K562 (cell line): ENCODE results near the gene LAMA2.

ENCODE experiments used
- BCL6 ChIP-seq: fragments of 250-450 bp; sonication (Bioruptor Pico); IDR thresholded peaks from 2 replicates; pipeline ENCODE4 v1.4.0; 2020
- L3MBTL2 ChIP-seq: fragments of 450-650 bp; IDR thresholded peaks from 2 replicates; pipeline ENCODE4 v1.6.1; 2016; ENCODE audit warnings: mild to moderate bottlenecking, moderate library complexity
- MXI1 ChIP-seq: IDR thresholded peaks from 2 replicates; pipeline ENCODE4 v1.6.1; 2011; ENCODE audit warnings: low read depth, mild to moderate bottlenecking, improper control_type of control experiment, low read length
- TF ChIP-seq, protein P1 (sequence below): fragments of 250-450 bp; sonication (Bioruptor Pico); IDR thresholded peaks from 2 replicates; pipeline ENCODE4 v1.4.0; 2020; ENCODE audit warnings: borderline replicate concordance
- TF ChIP-seq, protein P2 (sequence below): sonication (generic); formaldehyde crosslinking; IDR thresholded peaks from 2 replicates; pipeline ENCODE4 v1.8.1; 2023; ENCODE audit warnings: mild to moderate bottlenecking, missing genetic modification reagents

DNA sequence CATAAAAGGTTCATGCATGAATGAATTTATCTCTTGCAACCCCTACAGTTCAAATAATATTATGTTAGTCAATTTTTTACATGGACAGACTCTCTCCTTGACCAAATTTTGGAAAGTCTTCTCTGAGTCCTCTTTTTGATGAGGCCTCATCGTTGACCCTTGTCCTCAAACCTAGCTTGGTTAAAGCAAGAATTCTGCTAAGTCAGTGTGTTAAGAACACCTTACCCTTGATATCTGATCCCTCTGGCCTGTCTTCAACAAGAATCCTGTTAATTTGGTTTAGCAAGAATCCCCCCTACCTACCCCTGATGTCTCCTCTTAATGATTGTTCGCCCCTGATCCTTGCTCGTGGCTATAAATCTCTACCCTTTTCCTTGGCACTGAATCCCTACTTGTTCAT lies 301.4 kb downstream of the LAMA2 start:
- TF ChIP-seq BCL6 = no peak
- no peak for TF ChIP-seq L3MBTL2
- TF ChIP-seq, protein P1, sequence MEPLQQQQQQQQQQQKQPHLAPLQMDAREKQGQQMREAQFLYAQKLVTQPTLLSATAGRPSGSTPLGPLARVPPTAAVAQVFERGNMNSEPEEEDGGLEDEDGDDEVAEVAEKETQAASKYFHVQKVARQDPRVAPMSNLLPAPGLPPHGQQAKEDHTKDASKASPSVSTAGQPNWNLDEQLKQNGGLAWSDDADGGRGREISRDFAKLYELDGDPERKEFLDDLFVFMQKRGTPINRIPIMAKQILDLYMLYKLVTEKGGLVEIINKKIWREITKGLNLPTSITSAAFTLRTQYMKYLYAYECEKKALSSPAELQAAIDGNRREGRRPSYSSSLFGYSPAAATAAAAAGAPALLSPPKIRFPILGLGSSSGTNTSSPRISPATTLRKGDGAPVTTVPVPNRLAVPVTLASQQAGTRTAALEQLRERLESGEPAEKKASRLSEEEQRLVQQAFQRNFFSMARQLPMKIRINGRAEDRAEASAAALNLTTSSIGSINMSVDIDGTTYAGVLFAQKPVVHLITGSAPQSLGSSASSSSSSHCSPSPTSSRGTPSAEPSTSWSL = no peak
- TF ChIP-seq, protein P2, sequence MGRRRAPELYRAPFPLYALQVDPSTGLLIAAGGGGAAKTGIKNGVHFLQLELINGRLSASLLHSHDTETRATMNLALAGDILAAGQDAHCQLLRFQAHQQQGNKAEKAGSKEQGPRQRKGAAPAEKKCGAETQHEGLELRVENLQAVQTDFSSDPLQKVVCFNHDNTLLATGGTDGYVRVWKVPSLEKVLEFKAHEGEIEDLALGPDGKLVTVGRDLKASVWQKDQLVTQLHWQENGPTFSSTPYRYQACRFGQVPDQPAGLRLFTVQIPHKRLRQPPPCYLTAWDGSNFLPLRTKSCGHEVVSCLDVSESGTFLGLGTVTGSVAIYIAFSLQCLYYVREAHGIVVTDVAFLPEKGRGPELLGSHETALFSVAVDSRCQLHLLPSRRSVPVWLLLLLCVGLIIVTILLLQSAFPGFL (CRISPR knock-in tag) = no peak
- TF ChIP-seq MXI1 = no peak
